RWPE2 (cell line): ENCODE results near the gene RMC1.

Source experiments
- ATAC-seq: fragments of 200-7000 bp; cut with Tn5 transposase; 3 replicates; pipeline ENCODE4 v1.9.1; 2021; ENCODE audit warnings: low read depth
- DNase-seq: peaks from one replicate; pipeline ENCODE4 v3.0.0-alpha.2; 2020; ENCODE audit warnings: low spot score
- H3K27ac ChIP-seq: fragments of 450-650 bp; 2 replicates; pipeline ENCODE4 v1.5.1; 2017; ENCODE audit warnings: mild to moderate bottlenecking; ENCODE audit not compliant: poor library complexity, severe bottlenecking
- H3K27me3 ChIP-seq: fragments of 250-450 bp; sonication (Bioruptor Pico); 2 replicates; pipeline ENCODE4 v1.5.1; 2021; ENCODE audit warnings: mild to moderate bottlenecking, moderate library complexity; ENCODE audit not compliant: insufficient read depth, poor library complexity, severe bottlenecking
- H3K36me3 ChIP-seq: fragments of 250-450 bp; sonication (Bioruptor Pico); 2 replicates; pipeline ENCODE4 v1.5.1; 2020; ENCODE audit warnings: low read depth, mild to moderate bottlenecking, moderate library complexity
- H3K4me1 ChIP-seq: fragments of 250-450 bp; sonication (Bioruptor Pico); 2 replicates; pipeline ENCODE4 v1.5.1; 2021; ENCODE audit warnings: mild to moderate bottlenecking, moderate library complexity; ENCODE audit not compliant: insufficient read depth, poor library complexity, severe bottlenecking
- H3K4me3 ChIP-seq: fragments of 250-450 bp; sonication (Bioruptor Pico); 2 replicates; pipeline ENCODE4 v1.5.1; 2021; ENCODE audit warnings: mild to moderate bottlenecking, moderate library complexity; ENCODE audit not compliant: severe bottlenecking
- H3K9me3 ChIP-seq: fragments of 250-450 bp; sonication (Bioruptor Pico); 2 replicates; pipeline ENCODE4 v1.5.1; 2021; ENCODE audit warnings: mild to moderate bottlenecking, moderate library complexity; ENCODE audit not compliant: severe bottlenecking
- CTCF ChIP-seq: fragments of 450-650 bp; IDR thresholded peaks from one replicate; pipeline ENCODE4 v1.5.1; 2017; ENCODE audit warnings: mild to moderate bottlenecking, moderate library complexity; ENCODE audit not compliant: poor library complexity, severe bottlenecking

The RMC1 gene

GRCh38 chr18:23547846-23548245, 44.5 kb downstream of the RMC1 start:
- no peak for TF ChIP-seq CTCF
- peak; percentile 71 for ATAC-seq
- peaks cover 96% of the 10 kb centered on the region for H3K36me3 ChIP-seq
- peak overlapping the region; percentile 7 for H3K27ac ChIP-seq
- no peaks in the 10 kb centered on the region for H3K9me3 ChIP-seq
- H3K4me1 ChIP-seq: no peaks in the 10 kb centered on the region
- no peak for DNase-seq
- H3K4me3 ChIP-seq: no peak overlapping the region
- H3K27me3 ChIP-seq: no peaks in the 10 kb centered on the region

GRCh38 chr18:23548275-23548674, 45.0 kb downstream of the RMC1 start:
- no peak for TF ChIP-seq CTCF
- no peak for DNase-seq

GRCh38 chr18:23548719-23549118, 45.4 kb downstream of the RMC1 start:
- H3K4me1 ChIP-seq: no peaks in the 10 kb centered on the region
- no peak overlapping the region for H3K4me3 ChIP-seq
- no peaks in the 10 kb centered on the region for H3K27me3 ChIP-seq
- H3K27ac ChIP-seq: peak overlapping the region; percentile 7
- no peak for DNase-seq
- peaks cover 98% of the 10 kb centered on the region for H3K36me3 ChIP-seq
- no peaks in the 10 kb centered on the region for H3K9me3 ChIP-seq
- no peak for ATAC-seq
- TF ChIP-seq CTCF: no peak

More at GRCh38 chr18:23548275-23548674, 45.0 kb downstream of the RMC1 start:
- no peak for ATAC-seq
- H3K9me3 ChIP-seq: no peaks in the 10 kb centered on the region
- H3K4me3 ChIP-seq: no peak overlapping the region
- peak overlapping the region; percentile 7 for H3K27ac ChIP-seq
- H3K27me3 ChIP-seq: no peaks in the 10 kb centered on the region
- no peaks in the 10 kb centered on the region for H3K4me1 ChIP-seq
- peaks cover 98% of the 10 kb centered on the region for H3K36me3 ChIP-seq

GRCh38 chr18:23550898-23551297, 47.6 kb downstream of the RMC1 start:
- Histone ChIP-seq H3K36me3 (peaks cover 98% of the 10 kb centered on the region), H3K9me3 (no peaks in the 10 kb centered on the region), H3K27ac (no peak overlapping the region), H3K4me3 (no peak overlapping the region), H3K4me1 (no peaks in the 10 kb centered on the region), H3K27me3 (no peaks in the 10 kb centered on the region)
- no peak for DNase-seq
- no peak for TF ChIP-seq CTCF
- no peak for ATAC-seq

- ATAC-seq (no peak), DNase-seq (no peak)
- Histone ChIP-seq H3K27ac (no peak overlapping the region), H3K4me3 (no peak overlapping the region), H3K36me3 (peaks cover 96% of the 10 kb centered on the region), H3K9me3 (no peaks in the 10 kb centered on the region), H3K27me3 (no peaks in the 10 kb centered on the region), H3K4me1 (no peaks in the 10 kb centered on the region)
- no peak for TF ChIP-seq CTCF
These were observed 48.7 kb downstream of the RMC1 start for GRCh38 chr18:23551978-23552377.
